HL-60 (cell line): ENCODE results near the gene PMP22.

ENCODE experiments used
- DNase-seq, 2 experiments: peaks; one replicate each; pipeline ENCODE4 v3.0.0-alpha.2; 2010 to 2020; ENCODE audit warnings: low read depth in 1 of 2, low spot score in 1 of 2
- H3K27ac ChIP-seq: fragments of 250-450 bp; sonication (Bioruptor Pico); replicated peaks from 2 replicates; pipeline ENCODE4 v1.5.1; 2020; ENCODE audit warnings: mild to moderate bottlenecking, moderate library complexity
- H3K27me3 ChIP-seq: fragments of 250-450 bp; sonication (Bioruptor Pico); 2 replicates; pipeline ENCODE4 v1.5.1; 2021; ENCODE audit warnings: mild to moderate bottlenecking, moderate library complexity; ENCODE audit not compliant: insufficient read depth, poor library complexity, severe bottlenecking
- H3K4me3 ChIP-seq: replicated peaks from 2 replicates; pipeline ENCODE4 v1.5.1; 2011; ENCODE audit warnings: mild to moderate bottlenecking, control low read depth, low read length; ENCODE audit not compliant: insufficient read depth
- CTCF ChIP-seq: IDR thresholded peaks from one replicate; pipeline ENCODE4 v1.5.1; 2011; ENCODE audit warnings: low read length, control low read depth, inconsistent platforms; ENCODE audit not compliant: insufficient read depth
- GABPA ChIP-seq: IDR thresholded peaks from 2 replicates; pipeline ENCODE4 v1.6.1; 2012; ENCODE audit warnings: low read depth
- POLR2AphosphoS5 ChIP-seq: IDR thresholded peaks from 2 replicates; pipeline ENCODE4 v1.6.1; 2012; ENCODE audit warnings: low read depth
- REST ChIP-seq: IDR thresholded peaks from 2 replicates; pipeline ENCODE4 v1.6.1; 2012; ENCODE audit warnings: low read depth; ENCODE audit not compliant: insufficient replicate concordance
- SPI1 ChIP-seq: IDR thresholded peaks from 2 replicates; pipeline ENCODE4 v1.6.1; 2012; ENCODE audit warnings: low read depth, mild to moderate bottlenecking, borderline replicate concordance

Gene PMP22

GRCh38 chr17:15293558-15293957 lies 28.4 kb upstream of the PMP22 start:
- Histone ChIP-seq H3K27me3 (no peaks in the 10 kb centered on the region), H3K27ac (no peak overlapping the region), H3K4me3 (no peak overlapping the region)
- no peak for TF ChIP-seq GABPA
- no peak for TF ChIP-seq REST
- DNase-seq = no peak

GRCh38 chr17:15291674-15292361 lies 26.7 kb upstream of the PMP22 start:
- TF ChIP-seq REST (no peak), POLR2AphosphoS5 (no peak), CTCF (no peak)
- Histone ChIP-seq H3K27ac (no peak overlapping the region), H3K27me3 (no peaks in the 10 kb centered on the region), H3K4me3 (no peak overlapping the region)
- DNase-seq = no peak

GRCh38 chr17:15290605-15291004 lies 25.5 kb upstream of the PMP22 start:
- H3K27ac ChIP-seq = no peak overlapping the region

More at GRCh38 chr17:15290605-15291004, 25.5 kb upstream of the PMP22 start:
- DNase-seq = no peak
- H3K4me3 ChIP-seq = no peak overlapping the region
- no peak for TF ChIP-seq POLR2AphosphoS5
- TF ChIP-seq GABPA = no peak
- no peak for TF ChIP-seq REST
- no peak for TF ChIP-seq SPI1
- no peak for TF ChIP-seq CTCF
- H3K27me3 ChIP-seq = no peaks in the 10 kb centered on the region
